GM21825 (cell line): ENCODE results near the gene NLRC4.
"Not testable (repeated sequence)": the region's sequence is repeated elsewhere in the genome, so short reads cannot be mapped to it uniquely, and the experiment has no call there.

Experiments
- ATAC-seq: cut with Tn5 transposase; IDR thresholded peaks from one replicate; pipeline ENCODE4 v1.9.1; 2021; ENCODE audit warnings: mild to moderate bottlenecking, moderate library complexity; ENCODE audit not compliant: unreplicated experiment

The NLRC4 gene

DNA sequence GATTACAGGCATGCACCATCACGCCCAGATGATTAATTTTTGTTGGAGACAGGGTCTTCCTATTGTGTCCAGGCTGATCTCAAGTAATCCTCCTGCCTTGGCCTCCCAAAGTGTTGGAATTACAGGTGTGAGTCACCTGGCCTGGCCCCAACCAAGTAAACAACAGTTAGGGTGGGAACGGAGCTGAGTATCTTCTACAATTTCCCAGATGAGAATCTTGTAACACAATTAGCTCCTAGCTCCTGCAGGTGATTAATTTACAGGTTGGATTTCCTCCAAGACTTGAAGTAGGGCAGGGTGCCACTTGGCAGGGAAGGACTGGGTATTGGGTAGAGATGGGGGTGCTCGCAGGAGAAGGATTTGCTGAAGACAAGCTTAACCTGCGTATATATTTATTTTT is 17.8 kb downstream of the NLRC4 start:
- no peak for ATAC-seq

DNA sequence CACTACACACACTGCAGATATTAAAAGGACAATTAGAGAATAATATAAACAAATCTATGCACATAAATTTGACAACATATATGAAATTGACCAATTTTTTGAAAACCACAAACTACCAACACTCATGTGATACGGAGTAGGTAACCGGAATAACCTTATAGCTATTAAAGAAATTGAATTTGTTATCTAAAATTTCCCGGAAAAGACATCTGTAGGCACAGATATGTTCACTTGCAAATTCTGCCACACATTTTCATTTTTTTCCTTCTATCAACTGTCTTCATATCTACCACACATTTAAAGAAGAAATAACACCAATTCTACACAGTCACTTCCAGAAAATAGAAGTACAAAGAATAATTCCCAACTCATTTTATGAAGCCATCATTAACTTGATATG is 22.4 kb downstream of the NLRC4 start:
- no peak for ATAC-seq

- ATAC-seq: no peak
Measured at GRCh38 chr2:32237996-32238395, 26.7 kb downstream of the NLRC4 start.

GRCh38 chr2:32237488-32237887 is 27.2 kb downstream of the NLRC4 start:
- ATAC-seq: no peak

DNA sequence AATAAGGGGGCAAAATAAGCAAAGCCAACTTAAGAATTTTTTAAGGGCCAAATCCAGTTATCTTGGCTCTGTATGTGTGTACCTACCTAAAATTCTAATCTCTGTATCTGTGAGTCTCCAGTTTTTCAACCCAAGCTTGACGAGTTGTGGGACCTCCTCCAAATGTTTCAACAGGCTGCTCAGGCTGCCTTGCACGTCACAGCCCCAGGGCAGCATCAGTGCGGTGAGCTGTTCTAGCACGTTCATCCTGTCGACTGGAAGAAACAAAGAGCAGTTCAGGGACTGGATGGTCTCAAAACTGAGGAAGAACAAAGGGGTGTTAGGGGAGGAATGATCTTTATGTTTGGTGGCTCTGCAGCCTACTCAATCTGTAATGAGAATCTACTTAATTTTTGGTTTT is 29.4 kb downstream of the NLRC4 start:
- no peak for ATAC-seq

GRCh38 chr2:32231959-32232358 is 32.7 kb downstream of the NLRC4 start:
- no peak for ATAC-seq

DNA sequence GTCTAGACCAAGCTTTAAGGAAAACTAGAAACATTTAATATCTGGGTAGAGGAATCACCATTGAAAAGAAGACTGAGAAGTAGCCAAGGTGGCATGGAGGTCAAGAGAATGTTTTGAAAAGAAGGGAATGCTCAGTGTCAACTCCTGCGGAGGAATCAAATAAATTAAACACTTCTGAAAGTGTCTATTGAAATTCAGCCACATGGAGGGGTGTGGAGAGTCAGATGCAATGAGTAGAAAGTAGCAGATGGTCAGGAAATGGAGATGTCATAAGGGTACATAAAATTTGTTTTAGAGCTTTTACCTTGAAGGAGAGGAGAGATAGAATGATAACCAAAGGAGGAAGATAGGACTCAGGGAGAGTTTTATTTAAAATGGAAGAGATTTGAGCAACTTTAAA is 35.1 kb downstream of the NLRC4 start:
- no peak for ATAC-seq

DNA sequence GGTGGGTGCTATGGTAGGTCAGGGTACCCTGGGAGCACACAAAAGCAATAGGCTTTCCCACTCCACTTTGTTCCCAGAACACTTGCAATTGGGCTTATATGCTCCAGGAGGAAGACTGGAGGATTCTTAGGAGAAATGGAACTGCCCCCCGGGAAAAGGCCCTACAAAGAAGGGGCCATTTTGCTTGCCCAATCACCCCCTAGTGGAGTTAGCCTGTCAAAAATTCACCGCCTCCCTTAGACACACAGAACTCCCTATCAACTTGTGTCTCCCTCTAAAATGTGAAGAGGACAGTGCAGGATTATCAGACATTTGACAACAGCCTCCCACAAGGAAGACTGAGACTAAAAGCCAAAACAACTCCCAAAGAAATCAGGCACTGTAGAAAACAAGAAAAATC is 36.5 kb downstream of the NLRC4 start:
- ATAC-seq: no peak

GRCh38 chr2:32227492-32227891 is 37.2 kb downstream of the NLRC4 start:
- no peak for ATAC-seq

GRCh38 chr2:32222966-32223365 is 41.7 kb downstream of the NLRC4 start:
- ATAC-seq: no peak

DNA sequence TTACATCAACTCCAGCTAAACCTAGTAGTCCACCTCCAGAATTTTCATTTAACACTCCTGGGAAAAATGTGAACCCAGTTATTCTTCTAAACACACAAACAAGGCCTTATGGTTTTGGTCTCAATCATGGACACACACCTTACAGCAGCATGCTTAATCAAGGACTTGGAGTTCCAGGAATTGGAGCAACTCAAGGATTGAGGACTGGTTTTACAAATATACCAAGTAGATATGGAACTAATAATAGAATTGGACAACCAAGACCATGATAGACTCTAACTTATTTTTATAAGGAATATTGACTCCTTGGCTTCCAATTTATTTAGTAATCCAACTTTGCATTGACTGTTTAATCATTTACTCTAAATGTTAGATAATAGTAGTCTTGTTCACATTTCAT is 44.2 kb downstream of the NLRC4 start:
- ATAC-seq: no peak

DNA sequence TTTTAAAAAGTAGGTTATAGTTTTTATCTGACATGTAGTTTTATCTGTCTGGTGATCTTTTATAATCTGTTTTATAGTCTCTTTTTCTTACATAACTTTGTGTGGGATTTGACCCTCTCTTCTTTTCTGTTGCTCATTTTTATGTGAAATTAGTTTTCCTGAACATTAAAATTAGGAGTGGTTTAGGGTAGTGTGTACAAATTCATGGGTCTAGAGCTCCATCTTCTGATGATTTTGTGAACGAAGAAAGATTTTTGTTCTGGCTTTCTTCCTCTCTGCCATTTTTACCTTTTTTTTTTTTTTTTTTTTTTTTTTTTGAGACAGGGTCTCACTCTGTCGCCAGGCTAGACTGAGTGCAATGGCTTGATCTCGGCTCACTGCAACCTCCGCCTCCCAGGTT is 52.4 kb downstream of the NLRC4 start:
- no peak for ATAC-seq

GRCh38 chr2:32210767-32211408 is 53.8 kb downstream of the NLRC4 start:
- ATAC-seq: no peak

- not testable (repeated sequence) for ATAC-seq
Measured at GRCh38 chr2:32203428-32203827, 61.3 kb downstream of the NLRC4 start.

DNA sequence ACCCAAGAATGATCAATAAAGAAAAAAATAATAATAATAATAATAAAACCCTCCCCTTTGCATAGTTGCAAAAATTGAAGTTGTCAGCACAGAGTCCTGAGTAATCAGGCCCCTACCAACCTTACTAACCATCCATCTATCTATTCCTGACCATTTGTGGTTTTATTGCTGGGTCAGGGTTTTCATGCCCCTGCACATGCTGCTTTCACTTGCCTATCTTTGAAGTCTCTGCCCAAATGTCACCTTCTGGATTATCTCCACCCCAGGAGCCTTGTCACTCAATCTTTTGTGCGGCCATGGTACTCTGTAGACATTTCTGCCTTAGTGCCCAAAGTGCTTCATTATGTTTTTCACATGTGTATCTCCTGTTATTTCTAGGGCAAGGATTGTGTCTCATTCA is 63.9 kb downstream of the NLRC4 start:
- no peak for ATAC-seq

DNA sequence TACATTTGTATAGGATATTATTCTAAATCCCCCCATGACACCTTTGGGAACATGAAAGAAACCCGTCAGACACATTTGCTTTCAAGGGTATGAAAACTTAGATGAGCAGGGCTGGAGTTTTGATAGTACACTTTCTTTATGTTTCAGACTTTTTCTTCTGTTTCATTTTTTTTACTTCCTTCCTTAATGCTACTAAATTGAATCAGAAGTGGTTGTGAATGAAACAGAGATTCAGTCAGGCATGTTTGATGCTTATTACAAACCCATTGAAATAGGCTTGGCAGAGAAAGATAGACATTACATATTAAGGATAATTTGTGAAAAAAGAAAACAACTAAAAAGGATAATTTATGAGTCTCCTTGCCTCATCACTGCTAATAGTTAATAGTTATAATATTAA is 72.3 kb downstream of the NLRC4 start:
- no peak for ATAC-seq

- no peak for ATAC-seq
Measured at GRCh38 chr2:32189011-32189410, 75.7 kb downstream of the NLRC4 start.

GRCh38 chr2:32182667-32183066 is 82.0 kb downstream of the NLRC4 start:
- ATAC-seq: no peak
